Fibroblast of the aortic adventitia (primary cell): ENCODE measurements around the gene SPECC1. TPM values are rescaled to one million over a fixed set of nuclear protein-coding genes. Genes with fewer than 3 reads are reported as not detected.

Experiments used
- DNase-seq: peaks from one replicate; pipeline ENCODE4 v3.0.0-alpha.2; 2010; ENCODE audit warnings: low read depth
- H3K4me3 ChIP-seq: 2 replicates; pipeline ENCODE4 v1.5.1; 2011; ENCODE audit warnings: low read depth, mild to moderate bottlenecking, control low read depth, low read length, moderate library complexity
- CTCF ChIP-seq: IDR thresholded peaks from 2 replicates; pipeline ENCODE4 v1.5.1; 2011; ENCODE audit warnings: mild to moderate bottlenecking, low read length, control low read depth, inconsistent platforms; ENCODE audit not compliant: insufficient read depth
- total RNA-seq: library from RNA; depleted of rRNA; stranded (reverse); fragments of >200 nt; gene quantifications from 2 replicates; pipeline ENCODE4 v1.2.3, GENCODE V29; 2012; ENCODE audit warnings: low replicate concordance

Gene SPECC1
- total RNA-seq, 1 donor, result 16.8 TPM

GRCh38 chr17:20276421-20276820 is 267.3 kb downstream of the SPECC1 start:
- TF ChIP-seq CTCF, result no peak
- no peak for DNase-seq
- no peak overlapping the region for H3K4me3 ChIP-seq

GRCh38 chr17:20278805-20279204 is 269.6 kb downstream of the SPECC1 start:
- DNase-seq, result no peak
- TF ChIP-seq CTCF, result no peak
- H3K4me3 ChIP-seq, result no peak overlapping the region

GRCh38 chr17:20279631-20280030 is 270.5 kb downstream of the SPECC1 start:
- DNase-seq, result no peak
- TF ChIP-seq CTCF, result no peak
- H3K4me3 ChIP-seq, result no peak overlapping the region

- TF ChIP-seq CTCF, result no peak
- no peak overlapping the region for H3K4me3 ChIP-seq
- no peak for DNase-seq
These were observed 270.9 kb downstream of the SPECC1 start for GRCh38 chr17:20280051-20280450.

GRCh38 chr17:20280851-20281250 is 271.7 kb downstream of the SPECC1 start:
- TF ChIP-seq CTCF, result no peak
- no peak for DNase-seq
- no peak overlapping the region for H3K4me3 ChIP-seq

- no peak overlapping the region for H3K4me3 ChIP-seq
- no peak for TF ChIP-seq CTCF
- DNase-seq, result no peak
These were observed 272.7 kb downstream of the SPECC1 start for GRCh38 chr17:20281860-20282259.

GRCh38 chr17:20282526-20283308 is 273.6 kb downstream of the SPECC1 start:
- TF ChIP-seq CTCF, result no peak
- no peak for DNase-seq
- no peak overlapping the region for H3K4me3 ChIP-seq
